ENCODE measurements around the gene LSM4. TPM values are rescaled to one million over a fixed set of nuclear protein-coding genes. Genes with fewer than 3 reads are reported as not detected.

Gene LSM4
- total and polyA plus RNA-seq, 2 of the 13 experiments (the other 11 are each of a cell fraction or from before 2014, with no cell fraction given), result 65.8 to 166 TPM

DNA sequence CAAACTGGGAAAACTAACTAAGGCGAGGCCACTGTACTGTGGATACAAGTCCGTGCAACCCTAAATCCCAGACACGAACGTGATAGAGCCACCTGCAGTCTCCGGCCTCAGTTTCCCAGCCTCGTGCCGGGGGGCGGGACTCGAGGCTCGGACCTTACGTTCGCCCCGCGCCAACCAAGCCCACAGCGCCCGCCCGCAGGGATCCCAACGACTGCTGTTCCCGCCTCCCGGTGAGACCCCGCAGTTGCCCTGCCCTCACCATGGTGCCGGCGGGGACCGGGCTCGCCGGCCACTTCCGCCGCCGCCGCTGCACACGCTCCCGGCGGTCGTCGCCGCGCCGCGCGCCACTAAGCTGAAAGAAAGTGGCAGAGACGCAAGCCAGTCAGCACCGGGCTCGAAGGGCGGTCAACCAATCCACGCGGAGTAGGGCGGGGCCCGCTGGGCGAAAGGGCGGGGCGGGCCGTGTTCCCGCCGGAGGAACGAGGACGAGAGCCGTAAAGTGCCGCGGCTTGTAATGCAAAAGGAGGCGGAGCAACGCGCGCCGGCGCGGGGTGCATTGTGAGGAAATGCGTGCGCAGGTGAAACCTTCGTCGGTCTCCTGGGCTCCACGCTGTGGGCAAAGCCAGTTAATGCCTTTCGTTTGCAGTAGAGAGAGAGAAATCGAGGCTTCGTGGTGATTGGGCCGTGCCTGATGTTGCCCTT is at the start of gene LSM4 (continued):
- TF ChIP-seq PATZ1 (CRISPR knock-in tag; IDR thresholded peaks at IDR 0.05) (no peak; the same call in 1 of the 2 replicates), YEATS4 (CRISPR knock-in tag; IDR thresholded peaks at IDR 0.05; ENCODE audit: borderline replicate concordance) (peak; percentile 80), SKI (IDR thresholded peaks at IDR 0.05; ENCODE audit: partially characterized antibody) (peak; percentile 58), KMT2B (CRISPR knock-in tag; IDR thresholded peaks at IDR 0.05) (peak; percentile 37; the same call in 1 of the 2 replicates), ZGPAT (CRISPR knock-in tag; IDR thresholded peaks at IDR 0.05) (peak; percentile 82), ZNF598 (CRISPR knock-in tag; IDR thresholded peaks at IDR 0.05; ENCODE audit: borderline replicate concordance) (0 out of 2 replicates have a peak, but pooled peaks have one; percentile 9), SNAPC2 (CRISPR knock-in tag; IDR thresholded peaks at IDR 0.05) (no peak), ZNF841 (CRISPR knock-in tag; IDR thresholded peaks at IDR 0.05; ENCODE audit: borderline replicate concordance) (no peak), ATF6 (CRISPR knock-in tag; conservative IDR thresholded peaks at IDR 0.05) (no peak), SMARCC2 (IDR thresholded peaks at IDR 0.05) (no peak), EHMT2 (IDR thresholded peaks at IDR 0.05; ENCODE audit: borderline replicate concordance, low read depth, low read length) (no peak), ZNF589 (CRISPR knock-in tag; conservative IDR thresholded peaks at IDR 0.05) (no peak), ZNF232 (CRISPR knock-in tag; IDR thresholded peaks at IDR 0.05; ENCODE audit: borderline replicate concordance) (peak; percentile 43; the same call in 1 of the 2 replicates), ATF7 (IDR thresholded peaks at IDR 0.05) (no peak), ATF7 (CRISPR knock-in tag; IDR thresholded peaks at IDR 0.05) (no peak; the same call in 1 of the 2 replicates), FOXJ3 (CRISPR knock-in tag; IDR thresholded peaks at IDR 0.05; ENCODE audit: borderline replicate concordance) (no peak), ZNF292 (CRISPR knock-in tag; IDR thresholded peaks at IDR 0.05; ENCODE audit: borderline replicate concordance, low read depth) (no peak)
- TF ChIP-seq, protein P1, sequence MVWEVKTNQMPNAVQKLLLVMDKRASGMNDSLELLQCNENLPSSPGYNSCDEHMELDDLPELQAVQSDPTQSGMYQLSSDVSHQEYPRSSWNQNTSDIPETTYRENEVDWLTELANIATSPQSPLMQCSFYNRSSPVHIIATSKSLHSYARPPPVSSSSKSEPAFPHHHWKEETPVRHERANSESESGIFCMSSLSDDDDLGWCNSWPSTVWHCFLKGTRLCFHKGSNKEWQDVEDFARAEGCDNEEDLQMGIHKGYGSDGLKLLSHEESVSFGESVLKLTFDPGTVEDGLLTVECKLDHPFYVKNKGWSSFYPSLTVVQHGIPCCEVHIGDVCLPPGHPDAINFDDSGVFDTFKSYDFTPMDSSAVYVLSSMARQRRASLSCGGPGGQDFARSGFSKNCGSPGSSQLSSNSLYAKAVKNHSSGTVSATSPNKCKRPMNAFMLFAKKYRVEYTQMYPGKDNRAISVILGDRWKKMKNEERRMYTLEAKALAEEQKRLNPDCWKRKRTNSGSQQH (CRISPR knock-in tag; IDR thresholded peaks at IDR 0.05; ENCODE audit: low read depth), result no peak
- TF ChIP-seq, protein P2, sequence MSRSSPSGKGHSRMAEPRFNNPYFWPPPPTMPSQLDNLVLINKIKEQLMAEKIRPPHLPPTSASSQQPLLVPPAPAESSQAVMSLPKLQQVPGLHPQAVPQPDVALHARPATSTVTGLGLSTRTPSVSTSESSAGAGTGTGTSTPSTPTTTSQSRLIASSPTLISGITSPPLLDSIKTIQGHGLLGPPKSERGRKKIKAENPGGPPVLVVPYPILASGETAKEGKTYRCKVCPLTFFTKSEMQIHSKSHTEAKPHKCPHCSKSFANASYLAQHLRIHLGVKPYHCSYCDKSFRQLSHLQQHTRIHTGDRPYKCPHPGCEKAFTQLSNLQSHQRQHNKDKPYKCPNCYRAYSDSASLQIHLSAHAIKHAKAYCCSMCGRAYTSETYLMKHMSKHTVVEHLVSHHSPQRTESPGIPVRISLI (CRISPR knock-in tag; IDR thresholded peaks at IDR 0.05; ENCODE audit: borderline replicate concordance), result no peak; the same call in 1 of the 2 replicates
- TF ChIP-seq, protein P3, sequence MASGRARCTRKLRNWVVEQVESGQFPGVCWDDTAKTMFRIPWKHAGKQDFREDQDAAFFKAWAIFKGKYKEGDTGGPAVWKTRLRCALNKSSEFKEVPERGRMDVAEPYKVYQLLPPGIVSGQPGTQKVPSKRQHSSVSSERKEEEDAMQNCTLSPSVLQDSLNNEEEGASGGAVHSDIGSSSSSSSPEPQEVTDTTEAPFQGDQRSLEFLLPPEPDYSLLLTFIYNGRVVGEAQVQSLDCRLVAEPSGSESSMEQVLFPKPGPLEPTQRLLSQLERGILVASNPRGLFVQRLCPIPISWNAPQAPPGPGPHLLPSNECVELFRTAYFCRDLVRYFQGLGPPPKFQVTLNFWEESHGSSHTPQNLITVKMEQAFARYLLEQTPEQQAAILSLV (CRISPR knock-in tag; IDR thresholded peaks at IDR 0.05; ENCODE audit: borderline replicate concordance), result peak; percentile 70; the same call in 1 of the 2 replicates
